Globus pallidus (tissue), 1 donor: ENCODE data around the gene AFF1.
A peak's percentile ranks its signal among the peaks of the same experiment; 100 is the strongest.
"Not testable (repeated sequence)": the region's sequence is repeated elsewhere in the genome, so short reads cannot be mapped to it uniquely, and the experiment has no call there.

Experiments used
- DNase-seq: peaks from one replicate; pipeline ENCODE4 v3.0.0-alpha.2; 2015; ENCODE audit warnings: low spot score

Gene AFF1

GRCh38 chr4:87037171-87037570, 102.4 kb downstream of the AFF1 start:
- DNase-seq: not testable (repeated sequence)

DNA sequence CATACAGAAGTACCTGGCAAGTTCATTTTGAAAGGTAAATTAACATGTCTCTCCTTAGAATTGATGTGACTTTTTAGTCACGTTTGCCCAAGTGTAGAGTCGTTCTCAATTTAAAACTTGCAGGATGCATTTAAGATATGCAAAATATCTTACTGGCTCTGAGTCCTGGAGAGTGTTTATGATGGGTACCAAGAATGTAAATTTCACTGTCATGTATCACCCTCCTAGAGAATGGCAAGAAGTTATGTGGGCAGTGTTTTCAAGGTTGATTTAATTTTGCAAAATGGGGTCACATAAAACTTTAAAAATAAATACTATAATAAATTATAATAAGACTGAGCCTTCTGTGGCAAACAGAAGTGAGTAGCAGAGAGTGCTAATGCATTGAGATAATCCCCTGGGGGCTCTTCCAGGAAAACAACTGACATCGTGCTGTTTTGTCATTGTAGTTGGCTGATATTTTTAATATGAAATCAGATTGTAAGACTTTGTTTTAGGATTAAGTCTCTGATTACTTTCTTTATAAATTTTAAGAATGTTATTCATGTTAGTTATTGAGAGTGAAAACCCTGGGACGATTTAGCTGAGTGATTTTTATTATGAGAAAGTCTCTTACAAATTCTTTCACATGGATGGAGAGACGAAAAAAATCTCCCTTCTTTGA, 103.0 kb downstream of the AFF1 start:
- DNase-seq: no peak

DNA sequence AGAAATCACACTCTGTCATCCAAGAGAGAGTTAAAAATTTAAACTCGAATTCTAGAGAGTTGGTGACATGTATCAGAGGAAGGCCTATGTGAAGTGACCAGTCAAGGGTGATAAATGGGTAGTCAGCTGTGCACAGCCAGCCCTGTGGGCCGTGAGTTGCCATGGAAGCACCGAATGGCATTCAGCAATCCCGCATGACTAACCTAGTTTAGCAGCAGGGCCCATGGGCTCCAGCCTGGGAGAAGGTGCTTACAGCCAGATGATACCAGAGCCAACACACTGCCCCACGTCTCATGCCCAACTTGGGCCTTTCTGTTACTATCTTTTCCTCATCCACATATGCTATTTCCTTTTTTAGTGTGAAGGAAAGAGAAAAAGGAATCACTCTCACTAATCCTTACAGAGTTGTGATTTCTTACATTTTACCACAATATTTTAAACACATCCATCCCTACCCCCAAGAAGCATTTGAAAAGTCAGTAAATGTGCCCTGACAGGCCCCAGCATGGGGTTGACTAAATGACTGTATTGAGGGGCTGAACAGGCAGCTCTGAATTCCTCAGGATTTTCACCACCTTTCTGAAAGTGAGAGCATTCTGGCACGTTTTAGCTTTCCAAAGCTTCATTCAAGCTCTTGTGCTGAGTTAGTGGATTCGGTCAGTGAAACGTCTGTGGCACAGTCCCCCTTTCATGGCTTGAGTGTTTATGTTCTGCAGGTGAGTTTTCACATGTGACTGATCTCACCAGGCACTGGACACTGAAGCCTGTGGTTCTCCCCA, 104.2 kb downstream of the AFF1 start:
- DNase-seq: peak; percentile 76

- no peak for DNase-seq
These were observed 106.3 kb downstream of the AFF1 start for GRCh38 chr4:87041141-87041540.

- DNase-seq: no peak
These were observed 107.4 kb downstream of the AFF1 start for GRCh38 chr4:87042221-87042620.

DNA sequence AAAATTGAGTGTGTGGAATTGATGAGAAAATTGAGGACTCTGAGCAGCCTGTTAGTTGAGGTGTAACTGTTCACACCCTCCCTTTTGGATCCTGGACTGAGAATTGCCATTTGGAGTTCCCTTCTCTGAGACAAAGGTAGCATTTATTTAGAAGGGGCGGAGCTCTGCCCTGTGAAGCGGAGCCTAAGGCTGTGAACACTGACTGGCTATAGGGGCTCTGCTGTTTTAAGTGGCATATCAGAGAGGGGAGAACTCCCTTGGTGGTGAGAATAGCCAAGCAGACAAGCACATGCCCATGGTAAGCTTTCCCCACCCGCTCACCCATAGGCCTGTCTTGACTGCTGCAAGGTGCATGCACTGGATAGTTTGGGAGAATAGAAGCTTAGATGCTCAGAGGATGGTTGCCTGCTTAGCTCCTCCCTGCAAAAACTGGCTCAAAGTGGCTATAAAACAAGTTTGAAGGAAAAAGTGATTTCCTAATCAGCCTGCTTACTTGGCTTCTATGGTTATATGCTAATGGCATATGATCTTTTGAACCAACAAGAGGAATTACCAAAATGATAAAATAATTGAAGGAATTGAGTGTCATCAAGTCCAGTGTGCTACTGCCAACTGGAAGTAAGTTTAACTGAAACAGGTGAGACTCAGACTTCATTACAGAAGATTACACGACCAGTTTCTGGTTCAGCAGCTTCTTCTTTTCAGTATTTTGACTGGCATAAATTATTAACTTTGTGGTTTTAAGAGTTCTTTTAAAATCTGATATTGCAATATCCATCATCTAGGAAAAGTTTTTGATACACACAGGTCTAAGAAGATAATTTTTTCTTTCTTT, 108.4 kb downstream of the AFF1 start:
- DNase-seq: no peak

- no peak for DNase-seq
These were observed 109.9 kb downstream of the AFF1 start for GRCh38 chr4:87044511-87045233.

DNA sequence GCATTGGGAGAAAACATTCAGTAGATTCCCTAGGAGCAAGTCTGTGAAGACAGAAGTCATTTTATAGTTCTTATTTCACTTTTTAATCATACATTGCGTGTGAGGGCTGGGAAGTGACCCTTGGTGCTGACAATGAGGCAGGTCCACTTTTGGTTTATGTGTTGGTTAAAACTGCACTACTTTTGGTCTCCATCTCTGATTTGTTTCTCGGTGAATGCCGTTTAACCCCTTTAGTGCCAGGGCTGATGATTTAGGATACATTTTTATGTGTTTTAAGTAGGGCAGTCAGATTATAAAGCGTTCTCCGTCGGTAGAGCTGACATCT, 110.4 kb downstream of the AFF1 start:
- no peak for DNase-seq

- no peak for DNase-seq
These were observed 110.8 kb downstream of the AFF1 start for GRCh38 chr4:87045659-87046058.

GRCh38 chr4:87046121-87046551, 111.3 kb downstream of the AFF1 start:
- no peak for DNase-seq

DNA sequence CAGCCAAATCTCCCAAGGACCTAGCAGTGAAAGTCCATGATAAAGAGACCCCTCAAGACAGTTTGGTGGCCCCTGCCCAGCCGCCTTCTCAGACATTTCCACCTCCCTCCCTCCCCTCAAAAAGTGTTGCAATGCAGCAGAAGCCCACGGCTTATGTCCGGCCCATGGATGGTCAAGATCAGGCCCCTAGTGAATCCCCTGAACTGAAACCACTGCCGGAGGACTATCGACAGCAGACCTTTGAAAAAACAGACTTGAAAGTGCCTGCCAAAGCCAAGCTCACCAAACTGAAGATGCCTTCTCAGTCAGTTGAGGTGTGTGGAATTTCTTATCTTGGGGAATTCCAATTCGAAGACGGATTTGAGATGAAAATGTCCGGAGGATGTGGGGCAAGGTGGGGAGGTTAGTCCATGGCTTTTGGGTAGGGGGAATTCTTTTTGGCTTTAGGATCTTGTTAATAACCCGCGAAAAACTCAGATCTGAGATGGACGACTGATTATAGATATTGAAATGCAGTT, 112.5 kb downstream of the AFF1 start:
- DNase-seq: no peak

- peak; percentile 72 for DNase-seq
These were observed 114.7 kb downstream of the AFF1 start for GRCh38 chr4:87049508-87049907.

DNA sequence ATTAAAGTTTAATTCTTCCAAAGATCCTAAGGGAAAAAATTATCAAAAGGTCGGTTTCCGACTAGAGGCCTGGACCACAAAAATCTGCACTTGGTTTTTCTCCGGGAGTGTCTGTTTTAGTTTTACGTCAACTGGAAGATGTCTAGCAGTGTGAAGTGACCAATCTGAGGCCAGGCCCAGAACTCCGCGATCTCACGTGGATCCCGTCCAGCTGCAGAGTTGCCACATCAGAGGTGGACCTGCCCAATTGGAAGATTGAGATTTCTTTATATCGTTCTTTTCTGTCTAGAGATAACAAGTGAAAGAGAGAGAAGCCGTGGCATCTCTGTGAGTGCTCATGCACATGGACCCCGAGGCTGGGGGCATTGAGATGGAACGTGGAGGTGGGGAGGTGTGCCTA, 115.8 kb downstream of the AFF1 start:
- no peak for DNase-seq

DNA sequence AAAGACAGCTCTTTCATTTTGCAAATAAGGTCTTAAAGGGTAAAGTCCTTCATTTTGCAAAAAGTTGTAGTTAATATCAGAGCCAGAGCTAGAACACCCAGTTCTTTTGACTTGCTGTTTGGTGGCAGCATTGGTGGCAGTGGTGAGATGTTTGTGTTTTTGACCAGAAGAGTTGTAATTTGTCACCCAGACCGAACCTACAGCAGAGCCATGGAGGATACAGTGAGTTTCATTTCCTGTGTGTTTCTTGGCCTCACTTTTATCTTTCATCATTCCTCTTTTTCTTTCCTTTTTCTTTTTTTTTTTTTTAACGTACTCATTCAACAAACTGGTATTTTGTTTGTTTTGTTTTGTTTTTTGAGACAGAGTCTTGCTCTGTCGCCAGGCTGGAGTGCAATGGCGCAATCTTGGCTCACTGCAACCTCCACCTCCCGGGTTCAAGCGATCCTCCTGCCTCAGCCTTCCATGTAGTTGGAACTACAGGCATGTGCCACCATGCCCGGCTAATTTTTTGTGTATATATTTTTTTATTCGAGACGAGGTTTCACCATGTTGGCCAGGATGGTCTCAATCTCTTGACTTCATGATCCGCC, 116.4 kb downstream of the AFF1 start:
- no peak for DNase-seq

DNA sequence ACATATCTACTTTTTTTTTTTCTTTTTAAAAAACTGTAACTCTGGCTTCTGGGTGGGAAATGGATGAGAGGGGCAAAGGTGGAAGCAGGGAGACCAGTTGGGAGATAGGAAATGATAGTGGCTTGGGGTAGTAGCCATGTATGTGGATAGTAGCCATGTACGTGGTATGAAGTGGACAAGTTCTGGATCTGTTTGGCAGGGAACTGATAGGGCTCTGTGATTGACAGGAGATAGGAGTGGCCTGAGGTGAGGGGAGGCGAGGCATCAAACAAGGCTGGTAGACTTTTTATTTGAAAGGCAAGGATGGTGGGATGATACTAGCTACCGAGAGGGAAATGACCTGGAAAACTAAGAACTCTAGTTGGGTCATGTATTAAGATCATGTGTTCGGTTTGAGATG, 117.8 kb downstream of the AFF1 start:
- no peak for DNase-seq

DNA sequence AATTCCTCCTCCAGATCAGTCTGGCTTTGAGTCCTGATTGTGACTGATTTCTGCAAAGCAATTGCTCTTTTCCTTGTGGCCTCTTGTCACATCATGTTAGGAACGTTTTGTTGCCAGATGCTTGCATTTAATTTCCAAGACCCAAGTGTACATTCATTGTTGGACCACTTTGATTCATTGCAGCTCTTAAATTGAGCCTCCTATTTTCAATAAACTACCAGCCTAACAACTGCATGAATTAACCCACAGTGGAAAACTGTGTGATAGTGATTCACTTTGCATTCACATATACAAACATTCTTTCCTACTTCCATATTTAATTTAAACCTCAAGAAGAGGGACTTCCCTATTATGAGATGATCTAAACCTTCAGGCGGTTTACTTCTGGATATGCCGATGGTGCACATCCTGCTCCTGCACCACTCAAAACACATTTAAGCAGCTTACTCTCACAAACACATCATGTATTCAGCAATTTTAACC, 118.4 kb downstream of the AFF1 start:
- no peak for DNase-seq

- DNase-seq: no peak
These were observed 119.3 kb downstream of the AFF1 start for GRCh38 chr4:87053802-87054767.

- no peak for DNase-seq
These were observed 120.1 kb downstream of the AFF1 start for GRCh38 chr4:87054900-87055299.

DNA sequence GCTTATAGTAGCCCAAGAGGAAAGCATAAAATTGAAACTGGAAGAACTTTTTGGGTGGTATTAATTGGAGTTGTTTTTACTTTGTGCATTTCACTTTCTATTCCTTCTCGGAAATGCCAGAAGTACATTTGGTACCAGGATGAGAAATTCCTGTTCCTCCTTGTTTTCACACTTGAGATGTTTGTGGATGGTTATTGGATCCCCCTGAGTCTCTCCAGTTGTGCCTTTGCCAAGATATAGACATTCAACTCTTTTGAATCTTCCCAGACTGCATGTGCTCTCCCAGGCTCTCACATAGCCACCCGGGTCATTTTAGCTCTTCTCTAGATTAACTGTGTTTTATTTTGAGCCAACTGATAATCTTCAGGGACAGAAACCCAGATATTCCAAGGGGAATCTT, 120.5 kb downstream of the AFF1 start:
- DNase-seq: no peak

DNA sequence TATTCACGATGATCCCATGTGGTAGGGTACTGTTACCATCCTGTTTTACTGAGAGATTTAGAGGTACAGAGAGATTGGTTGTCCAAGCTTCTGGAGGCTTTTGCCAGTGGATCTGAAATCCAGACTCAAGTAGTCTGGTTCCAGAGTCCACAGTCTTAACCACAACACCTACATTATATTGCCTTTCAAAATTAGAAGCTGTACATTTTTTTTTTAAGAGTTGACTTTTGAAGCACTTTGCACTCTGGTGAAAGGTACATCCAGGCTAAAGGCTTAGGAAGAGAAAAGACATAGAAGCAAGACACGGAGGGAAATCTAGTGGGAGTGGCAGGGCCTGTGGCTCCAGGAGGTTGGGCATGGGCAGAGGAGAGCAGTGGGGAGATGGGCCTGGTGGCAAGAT, 122.1 kb downstream of the AFF1 start:
- no peak for DNase-seq
